ENCODE measurements around the gene RNF215. TPM values are rescaled to one million over a fixed set of nuclear protein-coding genes. Genes with fewer than 3 reads are reported as not detected.

Gene RNF215
- polyA plus RNA-seq, 6 donors from 2014 or later = 0.30 to 1.0 (median 0.95) TPM; not detected in 1

DNA sequence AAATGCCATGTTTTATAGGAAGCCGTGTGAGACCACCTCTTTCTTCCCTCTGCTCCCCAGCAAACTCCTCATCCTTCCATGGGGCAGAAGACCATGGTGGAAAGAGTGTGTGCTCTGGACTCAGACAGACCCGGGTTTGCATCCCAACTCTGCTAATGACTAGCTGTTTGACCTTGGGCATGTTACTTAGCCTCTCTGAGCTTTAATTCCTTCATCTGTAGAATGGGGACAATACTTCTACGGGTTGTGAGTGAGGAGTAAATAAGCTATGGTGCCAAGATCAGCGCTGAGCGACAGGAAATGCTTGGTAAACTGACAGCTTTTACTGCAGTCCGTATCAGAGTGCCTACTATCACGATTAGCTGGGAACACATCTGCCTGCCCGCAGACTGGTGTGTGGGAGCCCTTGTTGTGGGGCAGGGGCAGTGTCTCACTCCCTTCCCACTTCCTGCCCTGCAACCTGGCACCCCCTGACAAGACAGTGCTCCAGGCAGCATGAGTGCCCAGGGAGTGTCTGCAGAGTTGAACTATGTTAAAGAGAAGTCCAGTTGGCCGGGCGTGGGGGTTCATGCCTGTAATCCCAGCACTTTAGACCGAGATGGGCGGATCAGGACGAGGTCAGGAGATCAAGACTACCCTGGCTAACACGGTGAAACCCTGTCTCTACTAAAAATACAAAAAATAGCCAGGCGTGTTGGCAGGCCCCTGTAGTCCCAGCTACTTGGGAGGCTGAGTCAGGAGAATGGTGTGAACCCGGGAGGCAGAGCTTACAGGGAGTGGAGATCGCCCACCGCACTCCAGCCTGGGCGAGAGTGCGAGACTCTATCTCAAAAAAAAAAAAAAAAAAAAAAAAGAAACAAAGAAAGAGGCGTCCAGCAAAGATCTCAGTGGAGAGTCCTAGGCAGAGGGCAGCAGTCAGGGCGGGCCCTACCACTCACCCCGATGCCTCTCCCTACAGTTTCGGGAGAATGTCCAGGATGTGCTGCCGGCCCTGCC lies 11.8 kb upstream of the RNF215 start:
- DNase-seq (no peak), ATAC-seq (ENCODE audit: low read depth in 2 of 2) (no peak)
- no peaks in the 10 kb centered on the region for H3K9me3 Mint-ChIP-seq
- no peaks in the 10 kb centered on the region for H3K36me3 Mint-ChIP-seq
- peak overlapping the region in 1 of 6 donors; percentile 82 for H3K27ac Mint-ChIP-seq
- peak overlapping the region in 4 of 8 donors; percentile 54 to 80 (median 64) for H3K4me3 Mint-ChIP-seq
- peaks cover 4 to 15% (median 14%) of the 10 kb centered on the region in 3 donors for H3K4me1 Mint-ChIP-seq
- peaks cover 18 to 42% (median 35%) of the 10 kb centered on the region in 3 donors for H3K27me3 Mint-ChIP-seq

DNA sequence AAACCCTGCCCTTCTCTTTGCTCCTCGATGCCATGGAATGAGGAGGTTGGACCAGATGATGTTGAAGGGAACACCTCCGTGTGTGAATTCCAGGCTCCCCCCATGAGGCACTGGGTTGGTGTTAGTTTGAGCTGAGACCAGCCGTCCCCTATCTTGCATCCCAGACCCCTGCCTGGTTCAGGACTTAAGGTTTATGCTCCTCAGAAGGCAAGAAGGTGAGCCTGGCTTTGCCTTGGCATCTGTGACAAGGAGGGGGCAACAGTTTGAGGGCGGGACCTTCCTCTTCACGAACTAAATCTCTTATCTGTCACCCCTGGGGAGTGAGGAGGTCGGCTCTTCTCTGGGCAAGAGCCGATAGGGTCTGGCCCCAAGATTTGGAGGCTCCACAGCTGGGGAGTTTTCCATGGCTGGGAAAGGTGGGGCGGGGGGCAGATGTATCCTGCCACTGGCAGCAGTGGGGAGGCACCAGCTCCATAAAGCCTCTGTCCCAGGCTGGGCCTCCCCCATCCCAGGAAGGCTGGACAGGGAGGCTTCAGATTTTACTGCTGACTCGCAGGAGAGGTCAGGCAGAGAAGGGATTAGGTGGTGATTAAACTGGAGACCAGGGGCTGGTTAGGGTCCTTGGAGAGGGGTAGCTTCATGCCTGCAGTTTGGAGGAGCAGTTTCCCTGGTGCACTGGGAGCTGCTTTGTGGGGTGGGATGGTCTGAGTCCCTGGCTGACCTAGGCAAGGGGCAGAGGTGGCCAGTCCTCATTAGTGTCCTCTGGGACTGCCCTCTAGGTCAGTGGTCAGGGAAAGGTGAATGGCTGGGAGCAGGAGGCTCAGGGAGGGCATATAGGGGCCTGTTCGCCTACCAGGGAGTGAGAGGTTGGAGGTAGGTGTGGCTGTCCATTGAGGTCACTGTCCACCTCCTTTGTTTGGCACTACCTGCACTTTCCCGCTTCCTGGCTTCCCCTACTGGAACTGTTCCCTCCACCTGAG lies 10.7 kb upstream of the RNF215 start:
- Mint-ChIP-seq H3K4me3 (peak overlapping the region in 7 of 8 donors; percentile 15 to 82 (median 73)), H3K9me3 (no peaks in the 10 kb centered on the region), H3K36me3 (no peaks in the 10 kb centered on the region), H3K4me1 (peaks cover 12 to 15% (median 14%) of the 10 kb centered on the region in 3 donors), H3K27me3 (peaks cover 21 to 42% (median 35%) of the 10 kb centered on the region in 3 donors), H3K27ac (no peak overlapping the region)
- peak in 1 of 2 donors; percentile 9 for ATAC-seq (ENCODE audit: low read depth in 2 of 2)
- no peak for DNase-seq

DNA sequence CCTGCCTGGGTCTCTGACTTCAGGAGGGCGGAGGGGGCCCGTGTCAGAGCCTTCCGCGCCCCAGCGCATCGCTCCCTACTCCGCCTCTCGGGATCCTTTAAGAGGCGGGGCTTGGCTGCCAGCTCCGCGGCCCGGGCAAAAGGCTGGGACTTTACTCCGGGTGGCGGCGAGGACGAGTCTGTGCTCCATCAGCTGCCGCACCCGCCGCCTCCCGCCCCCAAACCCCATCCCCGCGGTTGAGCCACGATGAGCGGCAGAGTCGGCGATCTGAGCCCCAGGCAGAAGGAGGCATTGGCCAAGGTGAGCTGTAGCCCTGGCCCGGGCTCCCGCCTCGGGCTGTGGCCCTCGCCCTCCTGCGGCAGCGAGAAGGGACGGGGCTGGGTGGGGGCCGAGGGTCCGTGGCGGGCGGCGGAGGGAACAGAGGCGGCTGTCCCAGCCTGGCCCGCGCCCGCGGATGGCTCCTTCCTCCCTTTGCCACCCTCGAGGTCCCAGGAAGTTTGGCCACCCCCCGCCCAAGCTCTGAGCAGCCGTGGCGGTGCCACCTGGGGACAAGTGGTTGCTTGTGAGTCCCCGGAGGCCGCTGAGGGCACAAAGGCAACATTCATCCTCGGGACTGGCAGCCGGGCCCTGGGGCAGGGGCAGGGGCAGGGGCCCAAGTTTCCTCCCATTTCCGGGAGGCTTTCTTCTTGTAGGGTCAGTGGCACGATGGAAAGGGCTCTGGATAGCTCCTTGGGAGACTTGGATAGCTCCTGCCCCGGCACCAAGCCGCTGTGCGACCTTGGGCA lies 9.9 kb upstream of the RNF215 start, which contains the start of gene SEC14L2:
TSS of gene SEC14L2 (plus strand) at position 148 of the 785 bp plus-strand sequence. CDS start at position 247, 99 bp downstream.
- DNase-seq (peak; percentile 11), ATAC-seq (ENCODE audit: low read depth in 2 of 2) (peak; percentile 59 to 60)
- Mint-ChIP-seq H3K4me3 (peak within 1 kb of the TSS; percentile 49 to 86 (median 78)), H3K36me3 (no peaks in the 10 kb centered on the region), H3K27me3 (peaks cover 21 to 42% (median 35%) of the 10 kb centered on the region in 3 donors), H3K27ac (no peak within 1 kb of the TSS), H3K4me1 (peaks cover 17 to 21% (median 20%) of the 10 kb centered on the region in 3 donors), H3K9me3 (no peaks in the 10 kb centered on the region)

DNA sequence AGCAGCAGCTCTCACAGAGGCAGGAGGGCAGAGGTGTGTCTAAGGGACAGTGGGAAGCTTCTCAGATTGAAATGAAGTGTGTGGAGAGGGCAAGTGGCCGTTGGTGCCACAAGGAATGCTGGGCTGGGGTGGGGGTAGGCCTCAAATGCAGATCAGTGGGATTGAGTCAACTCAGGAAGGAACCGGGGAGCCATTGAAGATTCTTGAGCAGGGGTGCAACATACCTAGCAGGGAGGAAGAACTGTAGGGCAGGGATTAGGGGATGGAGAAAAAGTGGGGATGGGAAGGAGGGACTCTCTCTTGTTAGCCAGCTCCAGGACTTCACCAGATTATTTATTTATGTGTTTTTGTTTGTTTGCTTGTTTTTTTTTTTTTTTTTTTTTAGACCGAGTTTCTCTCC lies 6.7 kb upstream of the RNF215 start:
- Mint-ChIP-seq H3K36me3 (no peaks in the 10 kb centered on the region), H3K4me3 (peak overlapping the region in 1 of 8 donors; percentile 69), H3K4me1 (peaks cover 28 to 35% (median 34%) of the 10 kb centered on the region in 3 donors), H3K9me3 (no peaks in the 10 kb centered on the region), H3K27me3 (peaks cover 20 to 38% (median 30%) of the 10 kb centered on the region in 3 donors), H3K27ac (peak overlapping the region in 1 of 6 donors; percentile 56)
- no peak for DNase-seq
- ATAC-seq (ENCODE audit: low read depth in 2 of 2) = no peak

DNA sequence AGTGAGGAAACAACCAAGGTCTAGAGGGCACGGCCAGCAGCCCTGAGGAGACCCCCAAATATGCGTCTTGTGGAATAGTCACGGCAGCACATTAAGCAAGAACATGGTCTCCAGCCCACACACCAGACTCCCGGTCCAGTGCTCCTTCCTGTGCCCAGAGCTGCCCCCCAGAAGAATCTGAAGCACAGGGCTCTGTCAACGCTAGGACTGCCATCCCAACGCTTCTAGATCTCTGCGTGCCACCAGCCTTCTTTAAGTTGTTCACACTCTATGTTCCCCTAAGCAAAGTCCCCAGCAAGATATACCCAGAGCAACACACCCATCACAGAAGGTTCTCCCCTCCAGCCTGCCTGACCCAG lies 6.1 kb upstream of the RNF215 start:
- peak overlapping the region in 1 of 6 donors; percentile 80 for H3K27ac Mint-ChIP-seq
- ATAC-seq (ENCODE audit: low read depth in 2 of 2) = no peak
- H3K4me3 Mint-ChIP-seq = no peak overlapping the region
- H3K9me3 Mint-ChIP-seq = no peaks in the 10 kb centered on the region
- H3K36me3 Mint-ChIP-seq = no peaks in the 10 kb centered on the region
- peaks cover 28 to 38% (median 35%) of the 10 kb centered on the region in 3 donors for H3K4me1 Mint-ChIP-seq
- H3K27me3 Mint-ChIP-seq = peaks cover 14 to 32% (median 24%) of the 10 kb centered on the region in 3 donors
- DNase-seq = no peak

DNA sequence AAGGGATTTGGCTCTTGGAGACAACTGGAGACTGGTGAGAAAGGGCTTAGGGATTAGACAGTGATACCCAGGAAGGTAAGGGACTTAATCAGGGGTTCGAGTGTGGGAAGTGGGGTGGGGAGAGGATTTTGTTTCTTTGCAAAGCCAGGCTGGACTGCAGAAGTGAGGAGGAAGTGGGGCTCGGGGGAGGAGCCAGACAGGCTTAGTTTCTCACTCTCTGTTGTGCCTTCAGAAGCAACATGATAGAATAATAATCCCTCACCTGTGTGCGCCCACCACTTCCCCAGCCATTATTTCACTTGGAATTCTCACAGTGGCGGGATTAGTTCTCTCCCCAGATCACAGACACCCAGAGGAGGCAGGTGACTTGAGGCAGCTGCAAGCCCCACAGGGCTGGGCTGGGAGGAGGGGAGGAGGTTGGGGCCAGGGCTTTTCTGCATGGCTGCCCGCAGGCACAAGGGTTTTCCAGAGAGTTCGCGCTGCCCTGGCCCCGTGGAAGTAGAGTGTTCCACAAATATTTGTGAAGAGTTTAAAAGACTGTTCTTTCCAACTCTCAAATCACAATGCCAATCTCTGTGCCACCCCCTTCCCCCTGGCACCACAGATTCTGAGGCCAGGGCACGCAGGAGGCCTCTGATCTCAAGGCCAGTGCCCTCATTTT lies 5.6 kb upstream of the RNF215 start:
- Mint-ChIP-seq H3K9me3 (no peaks in the 10 kb centered on the region), H3K4me3 (peak overlapping the region in 2 of 8 donors; percentile 4 to 65), H3K36me3 (no peaks in the 10 kb centered on the region), H3K4me1 (peaks cover 25 to 39% (median 32%) of the 10 kb centered on the region in 3 donors), H3K27me3 (peaks cover 14 to 27% (median 19%) of the 10 kb centered on the region in 3 donors), H3K27ac (peak overlapping the region in 1 of 6 donors; percentile 71)
- DNase-seq (no peak), ATAC-seq (ENCODE audit: low read depth in 2 of 2) (no peak)

DNA sequence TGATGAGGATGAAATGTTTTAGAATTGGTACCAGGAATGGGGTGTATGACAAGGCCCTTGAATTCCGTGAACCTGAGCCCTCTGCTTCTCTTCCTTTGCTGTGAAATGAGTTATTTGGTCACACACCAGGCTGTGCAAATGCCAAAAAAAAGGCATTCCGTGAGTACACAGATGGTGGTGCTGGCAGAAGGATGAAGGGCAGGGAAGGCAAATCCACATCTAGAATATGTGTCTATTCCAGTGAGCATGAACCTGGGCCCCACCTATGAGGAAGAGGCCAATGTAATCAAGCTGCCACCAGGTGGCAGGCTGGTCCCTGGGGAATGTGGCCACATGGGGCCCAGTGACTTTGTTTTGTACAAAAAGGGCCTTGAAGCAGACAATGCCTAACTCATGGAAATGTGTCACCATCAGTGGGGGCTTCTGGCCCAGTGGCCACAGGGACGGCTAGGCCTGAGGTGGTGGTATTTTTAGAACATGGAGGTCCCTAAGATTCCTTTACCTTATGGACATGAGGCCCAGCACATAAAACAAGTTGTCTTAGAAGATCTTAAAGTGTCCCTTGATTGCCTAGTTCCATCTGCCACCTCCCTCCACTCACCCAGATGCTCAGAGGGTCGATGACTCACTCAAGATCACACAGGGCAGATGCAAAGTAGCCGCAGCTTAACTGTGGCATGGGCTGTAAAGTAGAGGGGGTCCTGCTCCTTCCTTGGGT lies 3.9 kb upstream of the RNF215 start:
- ATAC-seq (ENCODE audit: low read depth in 2 of 2) (peak; percentile 64 to 67), DNase-seq (peak; percentile 80)
- Mint-ChIP-seq H3K9me3 (no peaks in the 10 kb centered on the region), H3K4me1 (peaks cover 33 to 39% (median 36%) of the 10 kb centered on the region in 3 donors), H3K36me3 (no peaks in the 10 kb centered on the region), H3K27me3 (peaks cover 9 to 14% (median 10%) of the 10 kb centered on the region in 3 donors), H3K4me3 (peak overlapping the region in 3 of 8 donors; percentile 10 to 42 (median 20)), H3K27ac (peak overlapping the region in 5 of 6 donors; percentile 78 to 90 (median 88))

DNA sequence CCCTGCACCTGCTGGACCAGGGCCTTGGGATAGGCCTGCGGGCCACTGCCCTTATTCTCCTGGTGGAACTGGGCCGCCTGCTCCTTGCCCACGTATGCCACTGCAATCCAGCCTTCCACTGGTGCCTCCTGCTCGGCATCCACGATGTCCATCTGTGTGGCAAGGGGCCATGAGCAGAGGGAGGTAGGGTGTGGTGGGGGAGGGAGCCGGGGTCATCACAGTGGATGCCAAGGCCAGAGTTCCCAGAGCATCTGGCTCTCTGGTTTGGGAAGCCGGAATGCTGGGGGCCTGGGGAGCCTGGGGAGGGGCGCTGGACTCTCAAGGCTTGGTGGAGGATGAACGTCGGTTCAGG lies 627 bp downstream of the RNF215 start:
- Mint-ChIP-seq H3K4me1 (peaks cover 22 to 26% (median 24%) of the 10 kb centered on the region in 3 donors), H3K4me3 (peak overlapping the region; percentile 62 to 93 (median 86)), H3K27me3 (no peaks in the 10 kb centered on the region), H3K9me3 (no peaks in the 10 kb centered on the region), H3K36me3 (no peaks in the 10 kb centered on the region), H3K27ac (peak overlapping the region in 2 of 6 donors; percentile 73 to 93)
- ATAC-seq (ENCODE audit: low read depth in 2 of 2) = no peak
- DNase-seq = no peak

DNA sequence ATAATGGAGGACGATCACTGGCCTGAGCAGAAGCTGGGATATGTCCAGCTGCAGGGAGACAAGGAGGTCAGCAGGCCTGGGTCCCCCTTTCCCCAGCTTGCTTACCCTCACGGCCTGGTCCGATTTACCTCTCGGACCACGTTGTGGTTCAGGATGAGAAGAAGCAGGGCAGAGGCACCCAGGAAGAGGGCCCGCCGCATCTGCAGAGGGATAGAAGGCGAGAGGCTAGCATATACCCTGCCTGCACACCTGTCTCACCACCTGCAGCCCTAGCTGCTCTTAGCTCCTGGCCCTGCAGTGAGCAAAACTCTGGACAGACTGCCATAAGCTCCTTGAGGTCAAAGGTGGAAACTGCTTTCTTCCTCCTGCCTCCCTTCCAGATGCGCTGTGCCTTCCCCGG lies 1.3 kb downstream of the RNF215 start:
- Mint-ChIP-seq H3K4me1 (peaks cover 17 to 20% (median 18%) of the 10 kb centered on the region in 3 donors), H3K4me3 (peak overlapping the region in 7 of 8 donors; percentile 6 to 93 (median 81)), H3K27ac (peak overlapping the region in 4 of 6 donors; percentile 27 to 76 (median 53)), H3K36me3 (no peaks in the 10 kb centered on the region), H3K9me3 (no peaks in the 10 kb centered on the region), H3K27me3 (no peaks in the 10 kb centered on the region)
- no peak for ATAC-seq (ENCODE audit: low read depth in 2 of 2)
- DNase-seq = no peak

DNA sequence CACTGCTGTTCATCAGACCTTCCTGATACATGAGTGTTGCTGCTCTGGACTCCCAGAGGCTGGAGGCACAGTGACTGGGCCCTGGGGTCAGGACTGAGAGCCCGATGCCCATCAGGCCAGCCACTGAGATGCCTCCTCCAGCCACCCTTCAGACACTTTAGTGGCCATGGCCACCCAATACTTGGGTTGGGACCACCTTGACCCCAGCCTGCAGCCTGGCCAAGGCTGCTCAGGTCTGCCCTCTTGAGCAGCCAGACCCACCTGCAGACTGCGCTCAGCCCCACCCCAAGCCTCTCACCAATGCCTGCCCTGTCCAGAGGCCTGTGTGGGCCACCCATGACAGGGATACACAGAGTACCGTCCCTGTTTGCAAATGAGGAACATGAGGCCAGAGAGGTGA lies 4.2 kb downstream of the RNF215 start:
- peaks cover 18 to 27% (median 20%) of the 10 kb centered on the region in 3 donors for H3K4me1 Mint-ChIP-seq
- H3K4me3 Mint-ChIP-seq = peak overlapping the region in 1 of 8 donors; percentile 53
- no peak for ATAC-seq (ENCODE audit: low read depth in 2 of 2)
- no peaks in the 10 kb centered on the region for H3K36me3 Mint-ChIP-seq
- H3K27me3 Mint-ChIP-seq = no peaks in the 10 kb centered on the region
- DNase-seq = no peak
- H3K9me3 Mint-ChIP-seq = no peaks in the 10 kb centered on the region
- H3K27ac Mint-ChIP-seq = no peak overlapping the region

DNA sequence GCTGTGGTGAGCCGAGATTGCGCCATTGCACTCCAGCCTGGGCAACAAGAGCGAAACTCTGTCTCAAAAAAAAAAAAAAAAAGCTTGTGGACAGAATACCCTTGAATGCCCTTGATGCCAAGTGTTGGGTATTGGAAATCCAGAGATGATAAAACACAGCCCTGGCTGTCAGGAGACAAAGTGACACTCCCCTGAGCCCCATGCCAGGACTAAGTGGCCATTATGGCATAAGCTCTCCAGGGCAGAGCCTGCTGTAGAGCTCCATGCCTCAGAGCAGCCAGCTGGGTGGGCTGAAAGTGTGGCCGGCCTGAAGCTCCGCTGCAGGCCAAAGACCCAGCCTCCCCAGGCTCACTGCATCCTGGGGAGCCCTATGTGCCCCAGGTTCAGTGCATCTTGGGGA lies 4.9 kb downstream of the RNF215 start:
- H3K27me3 Mint-ChIP-seq = no peaks in the 10 kb centered on the region
- no peak overlapping the region for H3K4me3 Mint-ChIP-seq
- no peak overlapping the region for H3K27ac Mint-ChIP-seq
- H3K36me3 Mint-ChIP-seq = no peaks in the 10 kb centered on the region
- H3K4me1 Mint-ChIP-seq = peaks cover 15 to 23% (median 16%) of the 10 kb centered on the region in 3 donors
- ATAC-seq (ENCODE audit: low read depth in 2 of 2) (no peak), DNase-seq (no peak)
- no peaks in the 10 kb centered on the region for H3K9me3 Mint-ChIP-seq
